HG03159 (cell line): Measurements from ENCODE around the gene AHSG.

Experiments
- ATAC-seq: cut with Tn5 transposase; IDR thresholded peaks from one replicate; pipeline ENCODE4 v1.9.1; 2021; ENCODE audit warnings: mild to moderate bottlenecking, moderate library complexity; ENCODE audit not compliant: unreplicated experiment

The AHSG gene

DNA sequence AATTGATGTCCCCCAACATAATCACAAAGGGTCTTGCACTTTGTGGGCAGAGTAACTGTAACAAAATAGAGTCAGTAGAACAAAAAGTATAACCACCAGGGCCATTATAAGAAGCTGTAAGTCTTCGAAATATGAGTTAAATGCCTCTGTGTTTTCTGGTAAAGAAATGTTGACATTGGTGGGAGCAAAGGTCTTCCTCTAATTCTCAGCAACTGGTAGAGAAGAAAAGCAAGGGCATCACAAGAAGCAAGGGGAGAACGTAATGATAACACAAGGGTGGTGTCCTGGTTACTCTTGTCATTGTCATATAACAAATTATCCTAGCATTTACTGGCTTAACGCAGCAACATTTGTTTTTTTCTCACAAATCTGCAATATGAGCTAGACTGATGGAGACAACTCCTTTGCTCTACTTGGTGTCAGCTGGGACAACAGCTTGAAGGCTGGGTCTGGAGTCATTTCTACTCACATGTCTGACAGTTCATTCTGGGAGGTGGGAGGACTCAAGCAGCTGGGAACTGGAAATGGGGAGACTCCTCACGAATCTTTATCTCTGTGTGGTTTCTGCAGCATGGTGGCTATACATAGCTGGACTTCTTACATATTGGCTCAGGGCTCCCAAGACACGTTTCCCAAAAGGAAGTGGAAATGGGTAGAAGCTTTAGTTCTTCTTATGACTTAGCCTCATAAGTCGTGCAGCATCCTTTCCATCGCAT is 22.1 kb upstream of the AHSG start:
- no peak for ATAC-seq

DNA sequence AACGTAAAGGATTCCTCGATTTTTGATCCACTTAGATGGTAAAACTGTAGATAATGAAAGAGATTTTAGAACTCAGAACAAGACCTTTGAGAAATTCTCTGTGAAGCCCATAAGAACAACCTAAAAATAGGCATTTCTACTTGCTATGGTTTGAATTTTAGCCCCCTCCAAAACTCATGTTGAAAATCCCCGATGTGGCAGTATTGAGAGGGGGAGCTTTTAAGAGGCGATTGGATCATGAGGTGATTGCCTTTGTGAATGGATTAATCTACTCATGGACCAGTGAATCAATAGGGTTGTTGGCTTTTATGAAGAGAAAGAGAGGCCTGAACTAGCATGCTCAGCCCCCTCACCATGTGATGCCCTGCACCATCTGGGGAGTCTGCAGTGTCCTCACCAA is 20.2 kb upstream of the AHSG start:
- ATAC-seq: no peak

- no peak for ATAC-seq
Measured at GRCh38 chr3:186593862-186594261, 19.0 kb upstream of the AHSG start.

DNA sequence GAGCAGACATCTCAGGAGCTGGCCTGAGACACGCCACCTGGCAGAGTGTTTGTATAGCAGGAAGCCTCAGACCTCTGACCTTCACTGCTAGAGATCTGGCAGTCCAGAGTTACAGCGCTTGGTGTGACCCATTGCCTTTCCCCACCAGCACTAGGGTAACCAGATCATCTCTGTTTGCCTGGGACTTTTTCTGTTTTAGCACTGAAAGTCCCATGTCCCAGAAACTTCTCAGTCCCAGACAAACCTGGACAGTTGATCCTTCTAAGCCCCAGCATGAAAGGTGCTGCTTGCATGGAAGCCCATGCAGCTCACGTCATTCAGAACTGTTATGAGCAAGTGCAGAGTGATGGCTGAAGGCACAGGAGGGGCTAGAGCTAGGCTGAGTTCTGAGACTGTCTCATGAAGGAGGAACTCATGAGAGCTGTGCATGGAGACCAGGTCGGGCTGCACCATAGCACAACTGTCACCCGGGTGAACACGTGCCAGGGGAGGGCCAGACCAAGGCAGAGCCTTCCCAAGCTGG is 18.2 kb upstream of the AHSG start:
- ATAC-seq: no peak

GRCh38 chr3:186596568-186597287 is 16.1 kb upstream of the AHSG start:
- ATAC-seq: no peak

DNA sequence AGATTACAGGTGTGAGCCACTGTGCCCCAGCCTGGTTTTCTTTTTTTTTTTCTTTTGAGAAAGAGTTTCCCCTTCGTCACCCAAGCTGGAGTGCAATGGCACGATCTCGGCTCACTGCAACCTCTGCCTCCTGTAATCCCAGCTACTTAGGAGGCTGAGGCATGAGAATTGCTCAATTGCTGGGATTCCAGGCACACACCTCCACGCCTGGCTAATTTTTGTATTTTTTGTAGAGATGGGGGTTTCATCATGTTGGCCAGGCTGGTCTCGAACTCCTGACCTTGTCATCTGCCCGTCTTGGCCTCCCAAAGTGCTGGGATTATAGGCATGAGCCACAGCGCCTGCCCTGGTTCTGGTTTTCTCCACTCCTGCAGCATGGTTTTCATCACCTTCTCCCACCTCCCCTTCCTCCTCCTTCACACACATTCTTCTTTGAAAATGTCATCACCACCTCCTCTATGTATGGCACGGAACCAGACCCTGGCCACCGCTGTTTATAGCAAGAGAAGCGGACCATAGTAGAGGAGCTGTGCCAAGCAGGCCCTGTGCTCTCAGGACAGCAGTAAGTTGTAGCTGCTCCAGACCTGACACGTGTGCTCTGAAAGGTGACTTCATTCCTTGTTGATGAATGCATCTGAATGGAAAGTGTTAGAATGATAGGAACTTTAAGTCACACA is 14.6 kb upstream of the AHSG start:
- ATAC-seq: no peak

DNA sequence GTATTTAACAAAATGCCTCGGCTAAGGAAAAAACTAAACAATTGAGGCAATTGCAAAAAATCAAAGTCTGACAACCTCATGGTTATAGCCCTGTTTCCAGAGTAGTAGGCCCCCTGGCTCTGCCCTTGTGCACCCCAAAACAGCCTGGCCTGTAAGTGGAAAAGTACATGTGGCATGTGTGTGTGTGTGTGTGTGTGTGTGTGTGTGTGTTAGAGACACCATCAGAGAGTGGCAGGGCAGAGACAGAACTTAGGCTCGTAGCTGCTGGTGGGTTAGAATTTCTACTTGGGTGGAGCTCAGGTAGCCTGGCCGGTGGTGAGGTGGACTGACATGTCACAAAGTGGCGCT is 14.1 kb upstream of the AHSG start:
- ATAC-seq: no peak

- ATAC-seq: no peak
Measured at GRCh38 chr3:186599142-186599784, 13.6 kb upstream of the AHSG start.

DNA sequence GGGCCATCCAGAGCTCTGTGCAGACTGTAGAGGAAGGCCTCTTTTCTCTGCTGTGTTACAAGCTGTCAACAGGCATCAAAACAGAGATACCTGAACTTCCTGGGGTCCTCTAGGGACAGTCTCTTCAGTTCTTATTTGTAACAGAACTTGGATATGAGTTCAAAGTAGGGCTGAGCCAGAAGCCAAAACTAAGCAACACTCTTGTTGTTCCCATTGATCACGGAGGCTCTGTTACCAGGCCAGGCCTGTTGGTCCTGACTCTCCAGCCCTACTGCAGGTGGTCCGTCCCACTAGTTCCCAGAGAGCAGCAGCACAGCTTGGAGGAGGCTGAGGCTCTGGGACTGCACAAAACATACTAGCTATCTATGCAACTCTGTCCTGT is 13.1 kb upstream of the AHSG start:
- ATAC-seq: no peak

DNA sequence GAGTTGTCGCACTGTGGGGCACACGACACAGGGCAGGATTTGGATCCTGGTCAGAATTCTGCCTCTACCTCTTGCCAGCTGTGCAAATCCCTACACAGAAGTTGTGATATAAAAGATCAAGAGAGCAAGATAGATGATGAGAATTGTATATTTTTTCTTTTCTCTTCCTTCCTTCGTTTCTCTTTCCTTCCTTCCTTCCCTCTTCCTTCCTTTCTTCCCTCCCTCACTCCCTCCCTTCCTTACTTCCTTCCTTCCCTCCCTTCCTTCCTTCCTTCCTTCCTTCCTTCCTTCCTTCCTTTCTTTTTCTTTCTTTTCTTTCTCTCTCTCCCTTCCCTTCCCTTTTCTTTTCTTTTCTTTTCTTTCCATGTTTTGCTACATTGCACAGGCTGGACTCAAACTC is 12.0 kb upstream of the AHSG start:
- ATAC-seq: no peak

DNA sequence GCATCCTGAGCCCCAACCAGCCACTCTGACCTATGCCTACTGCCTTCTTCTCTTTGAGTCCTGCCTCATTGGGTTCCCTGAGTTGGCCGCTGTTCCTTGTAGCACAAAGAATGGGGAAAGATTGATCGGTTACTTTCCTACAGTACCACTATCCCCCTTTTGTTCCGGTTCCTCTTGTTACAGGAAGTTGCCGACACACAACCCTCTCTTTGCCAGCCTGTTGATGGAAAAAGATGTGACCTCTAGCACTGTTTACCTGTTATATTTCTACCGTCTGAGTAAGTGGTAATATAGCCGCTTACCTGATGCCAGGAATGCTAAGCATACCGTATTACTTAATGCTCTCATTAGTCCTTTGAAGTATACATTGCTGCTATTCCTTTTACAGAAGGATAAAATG is 9.7 kb upstream of the AHSG start:
- ATAC-seq: no peak

DNA sequence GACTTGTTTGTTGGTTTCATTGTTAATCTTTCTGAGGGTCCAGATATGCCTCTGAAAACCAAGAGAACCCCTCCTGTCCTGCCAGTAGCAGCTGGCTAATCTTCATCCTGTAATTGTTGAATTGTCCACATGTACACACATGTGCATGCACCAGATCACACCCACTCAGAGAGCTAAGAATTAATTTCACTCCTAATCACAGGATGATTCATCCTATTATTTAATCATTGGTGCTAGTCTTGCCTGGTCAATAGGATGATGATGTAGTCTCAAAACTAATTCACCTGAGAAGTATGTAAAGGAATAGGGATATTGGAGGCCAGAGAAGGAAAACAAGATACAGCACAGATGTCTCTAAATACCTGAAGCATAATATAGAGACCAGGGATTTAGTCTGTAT is 7.8 kb upstream of the AHSG start:
- ATAC-seq: no peak

DNA sequence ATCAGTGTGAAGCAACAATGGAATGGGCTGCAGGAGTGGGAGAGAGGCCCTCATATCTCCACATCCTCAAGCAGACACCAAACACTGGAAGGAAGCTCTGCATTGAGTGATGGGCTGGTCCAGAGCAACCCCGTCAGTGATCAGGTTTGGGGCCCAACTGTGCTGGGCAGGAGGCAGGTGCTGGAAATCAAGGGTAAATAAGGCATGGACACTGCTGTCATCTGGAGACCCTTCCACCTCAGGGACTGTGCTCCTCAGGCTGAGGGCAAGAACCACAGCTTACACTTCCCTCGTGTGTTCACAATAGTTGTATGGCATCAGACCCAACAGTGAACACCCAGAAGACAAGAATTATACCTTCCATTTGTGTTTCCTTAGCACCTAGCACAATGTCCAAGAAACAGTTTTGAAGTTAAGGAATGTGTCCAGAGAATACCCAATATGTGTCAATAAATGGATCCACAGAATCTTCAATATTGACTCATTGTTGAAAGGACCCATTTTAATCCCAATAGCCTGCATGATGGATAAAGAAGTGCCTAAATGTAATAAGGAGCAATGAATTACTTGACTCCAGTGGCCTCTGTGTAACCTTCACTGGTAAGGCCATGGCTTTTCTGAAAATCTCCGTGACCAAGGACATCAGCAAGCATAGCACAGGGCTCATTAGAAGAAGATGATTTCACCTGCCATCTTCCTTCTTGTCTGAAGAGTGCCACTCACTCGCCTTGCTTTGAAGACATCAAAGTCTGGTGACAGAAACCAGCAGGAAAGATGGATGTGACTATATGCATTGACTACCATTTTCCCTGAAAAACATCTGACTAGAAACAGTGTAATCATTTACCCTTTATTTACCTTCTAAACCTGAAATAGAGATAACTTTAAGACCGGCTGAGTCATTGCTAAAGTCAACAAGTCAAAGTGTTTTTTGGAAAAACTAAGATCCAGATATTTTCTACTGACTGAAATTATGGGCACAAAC is 7.0 kb upstream of the AHSG start:
- ATAC-seq: no peak

DNA sequence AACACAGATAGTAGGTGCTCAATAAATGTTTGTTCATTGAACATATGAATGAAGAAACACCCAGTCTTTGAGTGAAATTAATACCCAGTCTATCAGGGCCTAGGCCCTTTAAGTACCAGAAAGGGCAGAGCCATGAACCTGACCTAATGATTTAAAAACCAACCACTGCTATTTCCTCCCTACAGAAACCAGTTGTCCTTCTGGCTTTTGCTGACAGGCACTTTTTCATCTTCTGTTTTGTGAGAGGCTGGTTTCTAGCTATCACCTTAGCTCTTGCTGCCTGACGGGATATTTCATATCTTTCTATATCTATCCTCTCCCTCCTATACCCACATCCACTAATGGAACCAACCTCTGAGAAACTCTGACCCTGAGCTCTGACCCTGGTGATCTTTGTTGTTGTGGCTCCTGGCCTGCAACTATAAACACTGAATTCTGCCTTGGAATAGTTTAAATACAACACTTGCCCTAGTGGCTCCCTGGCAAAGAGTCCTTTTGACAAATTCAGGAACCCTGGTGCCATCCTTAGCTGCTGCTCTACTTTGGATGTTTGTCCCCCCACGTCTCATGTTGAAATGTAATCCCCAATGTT is 4.1 kb upstream of the AHSG start:
- ATAC-seq: no peak

GRCh38 chr3:186609247-186609868 is 3.5 kb upstream of the AHSG start:
- ATAC-seq: no peak

DNA sequence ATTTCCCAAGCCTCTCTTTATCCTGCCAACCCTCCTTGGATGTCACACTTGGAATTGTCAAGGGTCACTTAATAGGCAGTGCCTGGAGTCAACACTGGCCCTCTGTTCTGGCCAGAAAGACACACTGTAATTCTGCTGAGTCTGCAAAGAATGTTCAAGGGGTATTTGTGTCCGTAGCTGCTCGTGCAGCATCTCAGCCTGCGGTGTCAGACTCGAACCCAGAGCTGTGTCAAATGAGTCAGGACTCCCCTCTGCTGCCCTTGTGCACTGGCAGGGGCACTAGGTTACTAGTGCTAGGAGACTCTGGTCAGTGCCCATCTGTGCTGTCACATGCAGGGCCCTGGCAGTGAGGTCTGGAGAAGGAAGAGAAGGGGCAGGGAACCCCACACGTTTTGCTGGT is 795 bp upstream of the AHSG start:
- no peak for ATAC-seq

- no peak for ATAC-seq
Measured at GRCh38 chr3:186613637-186614265, 891 bp downstream of the AHSG start.

GRCh38 chr3:186614266-186614596 is 1.4 kb downstream of the AHSG start:
- no peak for ATAC-seq
